Spleen (tissue), 7 donors: Measurements from ENCODE around the gene RABL6.

Experiments used
- CTCF ChIP-seq, 11 experiments: fragments of 200-600 bp in 7 of 11; fragments of 450-650 bp in 4 of 11; sonication (generic) in 4 of 11; IDR thresholded peaks in 8 of 11; conservative IDR thresholded peaks in 3 of 11; 1 replicate in 7 of 11; 2 replicates in 4 of 11; pipeline versions ENCODE4 v1.4.0 to v1.8.0; 2016 to 2021; ENCODE audit warnings: antibody characterized with exemption in 11 of 11, inconsistent platforms in 4 of 11, mild to moderate bottlenecking in 1 of 11
- POLR2A ChIP-seq, 3 donors: fragments of 450-650 bp; IDR thresholded peaks; one replicate each; pipeline ENCODE4 v1.5.1; 2017; ENCODE audit warnings: antibody characterized with exemption in 3 of 3, mild to moderate bottlenecking in 1 of 3
- donor health status: DM: no; HTN: no; CAD: no; lungs with moderate emphysema.
- donor health status: DM: no; HTN: no; CAD: no.
- donor health status: DM: no; HTN: no; CAD: no.

- TF ChIP-seq CTCF (IDR thresholded peaks at IDR 0.05 in 8 of 11, conservative IDR thresholded peaks at IDR 0.05 in 3 of 11): no peak
- TF ChIP-seq POLR2A (IDR thresholded peaks at IDR 0.05): no peak
Measured at GRCh38 chr9:136840877-136841645, 33.3 kb downstream of the RABL6 start.
